Endothelial cell of umbilical vein (primary cell): Measurements from ENCODE around the gene SLC16A4.

Experiments used
- CTCF ChIP-seq, 2 donors: IDR thresholded peaks; 1 replicate in 1 of 2; 2 replicates in 1 of 2; pipeline ENCODE4 v1.5.1; 2011; ENCODE audit warnings: low read length in 2 of 2, mild to moderate bottlenecking in 2 of 2, moderate library complexity in 2 of 2, control low read depth in 1 of 2, inconsistent platforms in 1 of 2, low read depth in 1 of 2; ENCODE audit not compliant: insufficient read depth in 1 of 2; ENCODE audit errors: extremely low read depth in 1 of 2
- EZH2 ChIP-seq: IDR thresholded peaks from 2 replicates; pipeline ENCODE4 v1.6.1; 2012; ENCODE audit warnings: borderline replicate concordance, low read depth, mild to moderate bottlenecking, moderate library complexity, low read length, inconsistent platforms; ENCODE audit not compliant: severe bottlenecking
- FOS ChIP-seq: IDR thresholded peaks from 2 replicates; pipeline ENCODE4 v1.6.1; 2011; ENCODE audit warnings: mild to moderate bottlenecking, low read length, moderate library complexity, borderline replicate concordance; ENCODE audit not compliant: insufficient read depth
- GATA2 ChIP-seq: IDR thresholded peaks from 2 replicates; pipeline ENCODE4 v1.7.0; 2011; ENCODE audit warnings: low read depth, mild to moderate bottlenecking, moderate library complexity, mixed read lengths, low read length; ENCODE audit not compliant: insufficient read length, insufficient read depth
- JUN ChIP-seq: IDR thresholded peaks from 2 replicates; pipeline ENCODE4 v1.6.1; 2011; ENCODE audit warnings: borderline replicate concordance, low read depth; ENCODE audit not compliant: insufficient read length, insufficient read depth
- MAX ChIP-seq: IDR thresholded peaks from 2 replicates; pipeline ENCODE4 v1.6.1; 2011; ENCODE audit not compliant: insufficient read depth, insufficient read length
- MYC ChIP-seq: IDR thresholded peaks from one replicate; pipeline ENCODE4 v1.6.1; 2011; ENCODE audit warnings: mild to moderate bottlenecking, low read depth, low read length
- POLR2A ChIP-seq: IDR thresholded peaks from 2 replicates; pipeline ENCODE4 v1.6.1; 2012; ENCODE audit warnings: low read depth, mild to moderate bottlenecking, control low read depth, low read length
- POLR2AphosphoS5 ChIP-seq: IDR thresholded peaks from 2 replicates; pipeline ENCODE4 v1.6.1; 2012; ENCODE audit warnings: low read depth, mild to moderate bottlenecking, control low read depth, low read length, moderate library complexity; ENCODE audit not compliant: insufficient read depth

GRCh38 chr1:110384581-110385321 lies 6.1 kb downstream of the SLC16A4 start:
- TF ChIP-seq EZH2 (no peak), MYC (no peak), CTCF (IDR thresholded peaks at IDR 0.05; ENCODE audit: extremely low read depth in 1 of 2, insufficient read depth in 1 of 2, low read depth in 1 of 2, low read length in 2 of 2) (no peak), JUN (no peak), POLR2A (no peak), POLR2AphosphoS5 (no peak), MAX (no peak), GATA2 (no peak), FOS (no peak)
